ENCODE results near the gene BDKRB2. TPM values are rescaled to one million over a fixed set of nuclear protein-coding genes. Genes with fewer than 3 reads are reported as not detected.

BDKRB2 gene
- total RNA-seq, 2 donors from 2014 or later = 1.1 to 3.8 TPM

DNA sequence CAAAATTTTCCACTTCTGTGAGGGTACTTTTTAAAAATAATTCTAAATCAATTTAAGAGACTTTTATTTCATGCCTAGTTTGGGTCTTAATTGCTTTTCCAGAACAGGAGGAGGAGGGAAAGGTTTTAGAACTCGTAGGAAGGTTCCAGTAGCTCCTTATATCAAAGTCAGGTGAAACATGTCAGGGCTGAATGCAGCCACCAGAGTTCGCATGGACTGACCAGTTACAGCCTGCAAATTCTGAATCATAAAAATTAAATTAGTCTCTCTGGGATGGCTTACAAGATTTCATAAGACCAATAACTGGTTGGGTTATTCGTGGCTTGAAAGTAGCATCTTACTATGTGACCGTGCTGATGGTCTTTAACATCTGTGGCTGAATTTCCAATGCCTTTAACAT is 51.8 kb downstream of the BDKRB2 start:
- peaks cover 16% of the 10 kb centered on the region for H3K9me3 Mint-ChIP-seq
- Histone ChIP-seq H3K4me1 (ENCODE audit: control insufficient read depth, insufficient read depth, low read length) (no peaks in the 10 kb centered on the region), H3K9me3 (ENCODE audit: control insufficient read depth, low read length) (peaks cover 17% of the 10 kb centered on the region), H3K36me3 (ENCODE audit: control insufficient read depth, insufficient read depth, low read length) (no peaks in the 10 kb centered on the region), H3K9ac (ENCODE audit: extremely low read depth, low read length, poor library complexity, severe bottlenecking) (no peak overlapping the region), H3K4me3 (ENCODE audit: low read length) (no peak overlapping the region), H3K27ac (ENCODE audit: low read depth, low read length) (no peak overlapping the region), H3K27me3 (ENCODE audit: control insufficient read depth, insufficient read depth, low read length, poor library complexity, severe bottlenecking) (no peaks in the 10 kb centered on the region)
- H3K27me3 Mint-ChIP-seq (ENCODE audit: insufficient read depth) = peaks cover 1% of the 10 kb centered on the region
- H3K36me3 Mint-ChIP-seq (ENCODE audit: low read depth) = no peaks in the 10 kb centered on the region
- no peak for DNase-seq
- no peak overlapping the region for H3K4me3 Mint-ChIP-seq
- WGBS, 2 experiments (ENCODE audit: insufficient coverage in 1 of 2, insufficient read length in 1 of 2) = 92 to 94% methylated on average over 2 to 4 of the region's 4 CpGs
- H3K4me1 Mint-ChIP-seq = peaks cover 2% of the 10 kb centered on the region
- H3K27ac Mint-ChIP-seq = no peak overlapping the region
- TF ChIP-seq, protein P1, sequence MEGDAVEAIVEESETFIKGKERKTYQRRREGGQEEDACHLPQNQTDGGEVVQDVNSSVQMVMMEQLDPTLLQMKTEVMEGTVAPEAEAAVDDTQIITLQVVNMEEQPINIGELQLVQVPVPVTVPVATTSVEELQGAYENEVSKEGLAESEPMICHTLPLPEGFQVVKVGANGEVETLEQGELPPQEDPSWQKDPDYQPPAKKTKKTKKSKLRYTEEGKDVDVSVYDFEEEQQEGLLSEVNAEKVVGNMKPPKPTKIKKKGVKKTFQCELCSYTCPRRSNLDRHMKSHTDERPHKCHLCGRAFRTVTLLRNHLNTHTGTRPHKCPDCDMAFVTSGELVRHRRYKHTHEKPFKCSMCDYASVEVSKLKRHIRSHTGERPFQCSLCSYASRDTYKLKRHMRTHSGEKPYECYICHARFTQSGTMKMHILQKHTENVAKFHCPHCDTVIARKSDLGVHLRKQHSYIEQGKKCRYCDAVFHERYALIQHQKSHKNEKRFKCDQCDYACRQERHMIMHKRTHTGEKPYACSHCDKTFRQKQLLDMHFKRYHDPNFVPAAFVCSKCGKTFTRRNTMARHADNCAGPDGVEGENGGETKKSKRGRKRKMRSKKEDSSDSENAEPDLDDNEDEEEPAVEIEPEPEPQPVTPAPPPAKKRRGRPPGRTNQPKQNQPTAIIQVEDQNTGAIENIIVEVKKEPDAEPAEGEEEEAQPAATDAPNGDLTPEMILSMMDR (conservative IDR thresholded peaks at IDR 0.05) = no peak

DNA sequence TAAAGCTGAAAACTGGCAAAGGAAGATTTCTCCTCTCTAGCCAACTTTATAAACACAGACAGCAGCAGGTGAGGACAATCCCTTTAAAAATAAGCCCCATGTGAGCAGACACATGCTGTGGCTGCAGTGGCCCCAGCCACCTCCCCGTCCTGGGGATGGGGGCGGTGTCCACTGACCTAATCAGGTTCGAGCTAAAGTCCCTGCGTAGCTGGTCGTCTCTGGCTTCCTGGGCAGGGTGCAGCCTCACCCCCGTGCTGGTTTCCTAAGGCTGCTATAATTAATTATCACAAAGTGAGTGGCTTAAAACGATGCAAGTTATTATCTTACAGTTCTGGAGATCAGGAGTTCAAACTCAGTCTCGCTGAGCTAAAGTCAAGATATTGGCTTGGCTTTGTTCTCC is 52.4 kb downstream of the BDKRB2 start:
- Mint-ChIP-seq H3K27me3 (ENCODE audit: insufficient read depth) (no peaks in the 10 kb centered on the region), H3K4me1 (peaks cover 2% of the 10 kb centered on the region), H3K27ac (no peak overlapping the region), H3K9me3 (peaks cover 16% of the 10 kb centered on the region), H3K36me3 (ENCODE audit: low read depth) (no peaks in the 10 kb centered on the region), H3K4me3 (no peak overlapping the region)
- no peaks in the 10 kb centered on the region for H3K4me1 ChIP-seq (ENCODE audit: control insufficient read depth, insufficient read depth, low read length)
- no peak overlapping the region for H3K9ac ChIP-seq (ENCODE audit: extremely low read depth, low read length, poor library complexity, severe bottlenecking)
- H3K9me3 ChIP-seq (ENCODE audit: control insufficient read depth, low read length) = peaks cover 17% of the 10 kb centered on the region
- 87 to 91% methylated on average over 3 to 8 of the region's 8 CpGs for WGBS, 2 experiments (ENCODE audit: insufficient coverage in 1 of 2, insufficient read length in 1 of 2)
- TF ChIP-seq, protein P1 (conservative IDR thresholded peaks at IDR 0.05) = no peak
- H3K4me3 ChIP-seq (ENCODE audit: low read length) = no peak overlapping the region
- no peaks in the 10 kb centered on the region for H3K27me3 ChIP-seq (ENCODE audit: control insufficient read depth, insufficient read depth, low read length, poor library complexity, severe bottlenecking)
- H3K27ac ChIP-seq (ENCODE audit: low read depth, low read length) = no peak overlapping the region
- no peak for DNase-seq
- no peaks in the 10 kb centered on the region for H3K36me3 ChIP-seq (ENCODE audit: control insufficient read depth, insufficient read depth, low read length)

DNA sequence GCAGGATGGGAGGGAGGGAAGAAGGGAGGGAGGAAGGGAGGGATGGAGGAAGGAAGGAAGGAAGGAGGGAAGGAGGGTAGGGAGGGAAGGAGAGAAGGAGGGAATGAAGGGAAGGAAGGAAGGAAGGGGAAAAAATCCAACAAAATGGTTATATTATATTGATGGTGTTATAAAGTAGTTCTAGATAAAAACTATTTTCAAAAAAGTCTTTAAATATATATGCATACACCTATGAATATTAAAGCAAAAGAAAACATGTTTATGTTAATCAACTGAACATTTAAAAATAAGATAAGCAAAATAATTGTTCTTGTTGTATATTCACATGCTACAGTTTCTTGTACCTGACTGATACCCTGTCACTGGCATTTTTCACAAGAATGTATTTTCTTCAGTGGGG is 53.3 kb downstream of the BDKRB2 start:
- Mint-ChIP-seq H3K36me3 (ENCODE audit: low read depth) (no peaks in the 10 kb centered on the region), H3K4me3 (no peak overlapping the region), H3K27ac (no peak overlapping the region), H3K9me3 (peaks cover 16% of the 10 kb centered on the region), H3K4me1 (peaks cover 2% of the 10 kb centered on the region), H3K27me3 (ENCODE audit: insufficient read depth) (no peaks in the 10 kb centered on the region)
- Histone ChIP-seq H3K36me3 (ENCODE audit: control insufficient read depth, insufficient read depth, low read length) (no peaks in the 10 kb centered on the region), H3K9ac (ENCODE audit: extremely low read depth, low read length, poor library complexity, severe bottlenecking) (no peak overlapping the region), H3K9me3 (ENCODE audit: control insufficient read depth, low read length) (peaks cover 17% of the 10 kb centered on the region), H3K27me3 (ENCODE audit: control insufficient read depth, insufficient read depth, low read length, poor library complexity, severe bottlenecking) (no peaks in the 10 kb centered on the region), H3K27ac (ENCODE audit: low read depth, low read length) (no peak overlapping the region), H3K4me3 (ENCODE audit: low read length) (no peak overlapping the region), H3K4me1 (ENCODE audit: control insufficient read depth, insufficient read depth, low read length) (no peaks in the 10 kb centered on the region)
- TF ChIP-seq, protein P1 (conservative IDR thresholded peaks at IDR 0.05) = no peak
- DNase-seq = no peak
